Measurements from ENCODE around the gene CDC37.

DNA sequence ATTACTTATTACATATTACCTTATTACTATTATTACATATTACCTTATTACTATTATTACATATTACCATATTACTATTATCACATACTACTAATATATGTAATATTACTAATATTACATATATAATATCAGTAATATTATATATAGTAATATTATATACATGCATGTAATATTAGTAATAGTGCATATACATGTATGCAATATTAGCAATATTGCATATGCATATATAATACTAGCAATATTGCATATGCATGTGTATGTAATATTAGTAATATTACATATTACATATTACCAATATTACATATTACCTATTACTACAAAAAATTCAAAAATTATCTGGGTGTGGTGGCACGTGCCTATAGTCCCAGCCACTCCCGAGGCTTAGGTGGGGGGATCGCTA lies 39.4 kb upstream of the CDC37 start:
- TF ChIP-seq CTCF (optimal IDR thresholded peaks at IDR 0.05 in 1 of 3, IDR thresholded peaks at IDR 0.05 in 1 of 3, conservative IDR thresholded peaks at IDR 0.05 in 1 of 3; ENCODE audit: extremely low read depth in 1 of 3, insufficient read depth in 2 of 3, low read length in 3 of 3) (no peak), EZH2 (IDR thresholded peaks at IDR 0.05; ENCODE audit: low read length) (no peak)
